Measurements from ENCODE around the gene EGLN1.
A peak's percentile ranks its signal among the peaks of the same experiment; 100 is the strongest.

EGLN1 gene

DNA sequence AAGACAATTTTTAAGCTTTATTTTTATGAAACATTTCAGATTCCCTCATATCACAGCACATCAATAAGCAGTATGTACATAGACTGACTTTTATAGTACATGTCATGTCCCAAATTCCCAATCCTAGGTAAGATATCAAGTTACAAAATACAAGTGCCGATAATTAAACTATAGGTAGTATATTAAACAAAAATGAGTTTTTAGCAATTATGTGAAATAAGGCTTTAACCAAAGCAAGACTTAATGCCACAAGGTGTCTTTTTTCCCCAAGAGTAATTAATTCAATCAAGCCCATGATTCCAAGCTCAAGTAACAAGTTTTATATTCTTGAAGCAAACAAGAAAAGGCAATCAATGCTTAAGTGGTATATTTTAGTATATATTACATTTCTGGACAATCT lies 89.3 kb downstream of the EGLN1 start:
- DNase-seq (ENCODE audit: low read depth, low spot score), result no peak

DNA sequence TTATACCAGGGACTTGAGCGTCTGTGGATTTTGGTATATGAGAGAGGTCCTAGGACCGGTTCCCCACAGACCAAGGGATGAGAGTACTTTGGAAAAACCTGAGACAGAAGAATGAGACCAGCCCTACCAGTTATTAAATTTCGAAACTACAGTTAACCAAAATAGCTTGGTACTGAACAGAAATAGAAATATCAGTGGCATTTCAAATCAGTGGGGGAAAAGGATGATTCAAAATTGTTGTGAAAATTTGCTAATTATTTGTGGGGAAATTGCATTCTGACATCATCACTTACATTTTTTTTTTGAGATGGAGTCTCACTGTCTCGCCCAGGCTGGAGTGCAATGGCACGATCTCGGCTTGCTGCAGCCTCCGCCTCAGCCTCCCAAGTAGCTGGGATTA lies 92.6 kb downstream of the EGLN1 start:
- no peak for DNase-seq (ENCODE audit: low read depth, low spot score)

DNA sequence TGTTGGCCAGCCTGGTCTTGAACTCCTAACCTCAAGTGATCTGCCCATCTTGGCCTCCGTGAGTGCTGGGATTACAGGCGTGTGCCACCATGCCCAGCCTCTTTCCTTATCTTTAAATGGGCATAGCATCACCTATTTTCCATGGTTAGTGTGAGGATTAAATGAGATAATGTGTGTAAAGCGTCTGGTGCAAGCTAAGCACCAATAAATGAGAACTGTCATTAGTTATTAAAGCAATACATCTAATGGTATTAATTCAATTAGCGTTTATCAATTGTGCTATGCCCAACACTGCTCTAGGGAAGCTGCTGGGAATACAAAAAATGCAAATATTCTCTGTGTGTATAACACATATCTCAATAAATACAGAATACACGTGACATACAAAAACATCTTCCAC lies 94.5 kb downstream of the EGLN1 start:
- no peak for DNase-seq (ENCODE audit: low read depth, low spot score)

DNA sequence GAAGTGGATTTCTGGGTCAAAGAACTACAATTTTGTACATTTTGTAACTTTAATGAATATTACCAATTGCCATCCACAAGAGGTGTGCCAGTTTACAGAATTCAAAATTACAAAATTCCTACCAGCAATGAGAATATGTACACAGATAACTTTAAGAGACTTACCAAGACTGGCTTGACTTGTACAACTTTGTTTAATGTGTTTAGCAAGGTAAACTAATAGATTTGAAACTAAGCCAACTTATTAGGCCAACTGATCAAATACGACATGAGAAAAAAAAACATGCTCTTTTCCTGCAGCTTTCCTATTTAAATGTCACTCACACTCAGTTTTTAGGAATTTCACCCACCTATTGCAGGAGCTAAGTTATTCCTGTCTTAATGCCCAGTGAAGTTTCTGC lies 95.8 kb downstream of the EGLN1 start:
- DNase-seq (ENCODE audit: low read depth, low spot score), result no peak

DNA sequence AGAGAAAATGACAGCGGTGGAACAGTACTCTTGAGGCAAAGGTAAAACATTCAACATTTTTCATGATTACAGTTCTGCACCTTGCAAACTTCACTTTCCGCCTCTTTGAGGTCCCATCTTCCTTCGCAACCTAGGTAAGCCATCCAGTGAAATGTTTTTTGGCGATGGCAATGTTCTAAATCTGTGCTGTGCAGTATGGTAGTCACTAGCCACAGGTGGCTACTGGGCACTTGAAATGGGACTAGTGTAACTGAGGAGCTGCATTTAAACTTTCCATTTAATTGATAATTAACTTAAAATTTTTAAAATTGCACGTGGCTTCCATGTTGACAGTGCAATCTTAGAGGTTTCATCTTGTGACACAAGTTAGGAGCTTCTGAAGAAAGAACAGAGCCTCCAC lies 97.4 kb downstream of the EGLN1 start:
- no peak for DNase-seq (ENCODE audit: low read depth, low spot score)

DNA sequence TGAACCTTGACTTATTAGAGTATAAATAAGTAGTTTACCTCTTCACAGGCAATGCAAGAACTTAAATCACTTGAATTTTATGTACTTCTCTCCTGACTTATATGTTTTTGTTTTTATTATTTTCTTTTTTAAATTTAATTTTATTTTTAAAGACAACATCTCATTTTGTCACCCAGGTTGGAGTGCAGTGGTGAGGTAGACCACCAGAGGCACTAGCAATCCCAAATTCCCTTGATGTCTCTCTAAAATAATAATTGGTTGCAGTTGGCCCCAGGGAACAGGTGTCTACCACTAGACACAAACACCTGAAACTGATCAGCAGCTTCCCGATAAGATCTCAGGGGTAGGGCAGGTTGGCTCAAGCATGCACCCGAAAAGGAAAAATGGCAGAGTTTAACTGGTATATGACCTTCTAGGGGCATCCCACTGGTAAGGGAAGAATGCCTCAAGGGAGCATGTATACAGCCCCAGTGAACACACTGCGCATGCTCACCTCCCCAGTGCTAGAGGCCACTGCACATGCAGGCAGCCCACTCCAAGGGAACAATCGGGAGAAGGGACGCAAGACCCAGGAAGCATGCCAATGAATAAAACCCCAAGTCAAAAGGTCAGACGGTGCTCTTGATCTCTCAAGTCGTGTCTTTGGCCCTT lies 99.1 kb downstream of the EGLN1 start:
- no peak for DNase-seq (ENCODE audit: low read depth, low spot score)

DNA sequence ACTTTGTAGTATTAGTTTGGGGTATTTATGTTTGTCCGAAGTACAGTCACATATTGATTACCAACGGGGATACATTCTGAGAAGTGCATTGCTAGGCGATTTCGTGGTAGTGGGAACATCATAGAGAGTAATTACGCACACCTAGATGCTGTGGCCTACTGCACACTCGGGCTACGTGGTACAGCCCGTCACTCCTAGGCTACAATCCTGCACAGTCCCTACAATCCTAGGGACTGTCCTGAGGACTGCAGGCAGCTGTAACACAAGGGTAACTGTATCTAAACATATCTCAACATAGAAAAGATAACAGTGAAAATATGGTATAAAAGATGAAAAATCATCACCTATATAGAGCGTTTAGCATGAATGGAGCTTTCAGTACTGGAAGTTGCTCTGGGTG lies 103.0 kb downstream of the EGLN1 start:
- no peak for DNase-seq (ENCODE audit: low read depth, low spot score)

DNA sequence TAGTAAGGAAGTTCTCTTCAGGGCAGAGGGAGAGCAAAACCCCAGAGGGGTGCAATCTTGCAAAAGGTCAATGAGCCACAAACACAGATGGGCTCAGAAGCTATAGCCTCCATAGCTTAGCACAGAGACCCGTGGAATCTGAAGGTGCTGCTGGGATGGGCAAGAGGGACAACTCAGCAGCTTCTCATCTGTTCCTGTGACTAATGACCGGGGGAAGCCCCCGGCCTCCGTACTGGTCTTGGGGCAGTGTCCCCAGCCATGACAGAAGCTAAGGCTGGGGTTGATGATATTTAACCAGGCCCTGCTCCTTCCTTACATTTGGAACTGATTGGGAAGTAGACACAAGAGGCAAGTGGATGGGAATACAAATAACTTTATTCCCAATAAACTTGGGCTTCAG lies 103.5 kb downstream of the EGLN1 start:
- DNase-seq (ENCODE audit: low read depth, low spot score), result no peak

DNA sequence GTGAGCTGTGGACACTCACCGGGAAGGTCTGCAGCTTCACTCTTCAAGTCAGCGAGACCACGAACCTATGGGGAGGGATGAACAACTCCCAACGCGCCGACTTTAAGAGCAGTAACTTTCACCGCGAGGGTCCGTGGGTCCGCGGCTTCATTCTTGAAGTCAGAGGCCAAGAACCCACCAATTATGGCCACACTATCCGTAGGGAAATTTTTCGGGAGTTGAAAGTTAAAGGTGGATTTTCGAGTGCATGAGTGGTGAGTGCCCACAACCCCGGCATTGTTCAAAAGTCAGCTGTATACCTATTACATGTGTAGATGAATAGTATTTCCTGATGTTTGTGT lies 104.1 kb downstream of the EGLN1 start:
- no peak for DNase-seq (ENCODE audit: low read depth, low spot score)

DNA sequence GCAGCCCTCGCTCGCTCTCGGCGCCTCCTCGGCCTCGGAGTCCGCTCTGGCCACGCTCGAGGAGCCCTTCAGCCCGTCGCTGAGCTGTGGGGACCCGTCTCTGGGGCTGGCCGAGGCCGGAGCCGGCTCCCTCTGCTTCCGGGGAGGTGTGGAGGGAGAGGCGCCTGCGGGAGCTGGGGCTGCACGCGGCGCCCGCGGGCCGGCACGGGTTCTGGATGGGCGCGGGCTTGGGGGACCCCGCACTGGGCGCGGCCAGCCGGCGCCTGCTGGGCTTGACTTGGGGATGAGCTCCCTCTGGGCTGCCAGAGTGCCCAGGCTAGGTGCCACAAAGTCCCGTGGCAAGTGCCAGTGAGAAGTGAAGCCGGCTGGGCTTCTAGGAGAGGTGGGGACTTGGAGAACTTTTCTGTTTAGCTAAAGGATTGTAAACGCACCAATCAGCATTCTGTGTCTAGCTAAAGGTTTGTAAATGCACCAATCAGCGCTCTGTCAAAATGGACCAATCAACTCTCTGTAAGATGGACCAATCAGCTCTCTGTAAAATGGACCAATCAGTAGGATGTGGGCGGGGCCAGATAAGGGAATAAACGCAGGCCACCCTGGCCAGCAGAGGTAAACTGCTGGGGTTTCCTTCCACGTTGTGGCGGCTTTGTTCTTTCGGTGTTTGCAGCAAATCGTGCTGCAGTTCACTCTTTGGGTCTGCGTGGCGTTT lies 104.6 kb downstream of the EGLN1 start:
- no peak for DNase-seq (ENCODE audit: low read depth, low spot score)

DNA sequence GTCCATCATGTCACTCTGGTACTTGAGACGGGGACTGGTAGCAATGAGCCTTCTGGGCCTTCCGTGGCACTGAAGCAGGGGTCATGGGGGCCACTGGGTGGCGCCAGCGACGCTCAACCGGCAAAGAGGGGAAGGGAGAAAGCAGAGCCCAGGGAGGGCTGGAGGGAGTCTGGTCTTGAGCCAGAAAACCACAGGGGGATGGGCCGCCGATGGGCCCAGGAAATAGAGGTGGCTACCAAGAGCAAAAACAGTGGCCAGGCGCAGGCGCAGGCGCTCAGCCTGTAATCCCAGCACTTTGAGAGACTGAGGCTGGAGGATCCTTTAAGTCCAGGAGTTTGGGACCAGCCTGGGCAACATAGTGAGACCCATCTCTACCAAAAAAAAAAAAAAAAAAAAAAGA lies 106.2 kb downstream of the EGLN1 start:
- DNase-seq (ENCODE audit: low read depth, low spot score), result peak; percentile 89

Data from ELF-1 (cell line).